Measurements from ENCODE around the gene PTPRS. TPM values are rescaled to one million over a fixed set of nuclear protein-coding genes. Genes with fewer than 3 reads are reported as not detected.

Gene PTPRS
- total RNA-seq, 1 donor from 2014 or later: 10.3 TPM

DNA sequence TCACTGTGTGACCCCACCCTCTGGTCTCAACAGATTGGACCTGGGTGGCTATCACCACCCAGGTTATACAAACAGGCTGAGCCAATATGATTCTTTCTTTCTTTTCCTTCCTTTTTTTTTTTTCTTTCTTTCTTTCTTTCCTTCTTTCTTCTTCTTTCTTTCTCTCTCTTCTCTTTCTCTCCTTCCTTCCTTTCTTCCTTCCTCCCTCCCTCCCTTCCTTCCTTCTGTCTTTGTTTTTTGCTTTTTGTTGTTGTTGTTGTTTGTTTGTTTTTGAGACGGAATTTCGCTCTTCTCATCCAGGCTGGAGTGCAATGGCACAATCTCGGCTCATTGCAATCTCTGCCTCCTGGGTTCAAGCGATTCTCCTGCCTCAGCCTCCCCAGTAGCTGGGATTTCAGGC lies 17.0 kb upstream of the PTPRS start:
- Histone ChIP-seq H3K27me3 (ENCODE audit: control insufficient read depth, insufficient read depth, low read length) (no peaks in the 10 kb centered on the region), H3K36me3 (ENCODE audit: control insufficient read depth, insufficient read depth, low read length) (no peaks in the 10 kb centered on the region), H3K4me3 (ENCODE audit: low read depth, low read length) (no peak overlapping the region)
- TF ChIP-seq, protein P1, sequence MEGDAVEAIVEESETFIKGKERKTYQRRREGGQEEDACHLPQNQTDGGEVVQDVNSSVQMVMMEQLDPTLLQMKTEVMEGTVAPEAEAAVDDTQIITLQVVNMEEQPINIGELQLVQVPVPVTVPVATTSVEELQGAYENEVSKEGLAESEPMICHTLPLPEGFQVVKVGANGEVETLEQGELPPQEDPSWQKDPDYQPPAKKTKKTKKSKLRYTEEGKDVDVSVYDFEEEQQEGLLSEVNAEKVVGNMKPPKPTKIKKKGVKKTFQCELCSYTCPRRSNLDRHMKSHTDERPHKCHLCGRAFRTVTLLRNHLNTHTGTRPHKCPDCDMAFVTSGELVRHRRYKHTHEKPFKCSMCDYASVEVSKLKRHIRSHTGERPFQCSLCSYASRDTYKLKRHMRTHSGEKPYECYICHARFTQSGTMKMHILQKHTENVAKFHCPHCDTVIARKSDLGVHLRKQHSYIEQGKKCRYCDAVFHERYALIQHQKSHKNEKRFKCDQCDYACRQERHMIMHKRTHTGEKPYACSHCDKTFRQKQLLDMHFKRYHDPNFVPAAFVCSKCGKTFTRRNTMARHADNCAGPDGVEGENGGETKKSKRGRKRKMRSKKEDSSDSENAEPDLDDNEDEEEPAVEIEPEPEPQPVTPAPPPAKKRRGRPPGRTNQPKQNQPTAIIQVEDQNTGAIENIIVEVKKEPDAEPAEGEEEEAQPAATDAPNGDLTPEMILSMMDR (IDR thresholded peaks at IDR 0.05; ENCODE audit: insufficient read depth, low read length, severe bottlenecking): no peak
- DNase-seq (ENCODE audit: low read depth): no peak
- no peak for FAIRE-seq

DNA sequence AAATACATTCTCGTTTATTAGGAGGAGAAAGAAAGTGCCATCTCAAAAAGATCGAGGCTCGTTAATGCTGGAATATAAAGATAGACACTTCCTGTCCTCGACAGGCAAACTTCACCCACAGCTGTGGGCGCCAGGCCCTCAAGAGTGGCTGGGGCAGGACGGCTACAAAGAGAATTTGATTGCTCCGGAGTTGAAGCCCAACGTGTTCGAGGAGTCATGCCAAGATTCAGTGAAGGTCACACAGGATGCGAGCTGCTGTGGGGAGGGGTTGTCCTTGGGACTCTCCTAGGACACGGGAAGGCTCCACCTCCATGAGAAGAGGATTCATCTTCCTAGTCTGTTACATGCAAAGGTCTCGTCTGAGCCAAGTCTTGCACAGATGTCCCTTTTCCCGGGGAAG lies 16.3 kb upstream of the PTPRS start:
- DNase-seq (ENCODE audit: low read depth): no peak
- FAIRE-seq: no peak

DNA sequence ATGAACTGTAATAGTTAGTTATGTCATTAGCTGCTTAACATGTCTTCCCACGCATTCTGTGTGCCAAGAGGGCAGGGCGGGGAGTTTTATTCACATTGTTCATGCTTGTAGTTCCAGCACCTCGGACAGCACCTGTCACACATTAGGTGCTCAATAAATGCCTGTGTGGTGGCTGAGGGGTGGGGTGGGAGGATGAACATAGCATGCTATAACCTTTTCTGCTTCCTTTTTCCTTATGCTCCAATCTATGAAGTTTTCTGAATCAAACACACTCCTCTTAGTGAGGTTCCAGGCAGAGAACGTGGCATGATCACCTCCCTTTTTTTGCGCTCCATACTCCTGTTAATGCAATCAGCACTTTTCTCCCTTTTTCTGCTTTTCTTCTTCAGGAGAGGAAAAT lies 15.8 kb upstream of the PTPRS start:
- H3K27me3 ChIP-seq (ENCODE audit: control insufficient read depth, insufficient read depth, low read length): no peaks in the 10 kb centered on the region
- TF ChIP-seq, protein P1 (IDR thresholded peaks at IDR 0.05; ENCODE audit: insufficient read depth, low read length, severe bottlenecking): no peak
- peak; percentile 15 for DNase-seq (ENCODE audit: low read depth)
- no peak for FAIRE-seq
- no peak overlapping the region for H3K4me3 ChIP-seq (ENCODE audit: low read depth, low read length)
- no peaks in the 10 kb centered on the region for H3K36me3 ChIP-seq (ENCODE audit: control insufficient read depth, insufficient read depth, low read length)

More for the DNA sequence above, 16.3 kb upstream of the PTPRS start:
- H3K27me3 ChIP-seq (ENCODE audit: control insufficient read depth, insufficient read depth, low read length): no peaks in the 10 kb centered on the region
- TF ChIP-seq, protein P1 (IDR thresholded peaks at IDR 0.05; ENCODE audit: insufficient read depth, low read length, severe bottlenecking): no peak
- H3K36me3 ChIP-seq (ENCODE audit: control insufficient read depth, insufficient read depth, low read length): no peaks in the 10 kb centered on the region
- H3K4me3 ChIP-seq (ENCODE audit: low read depth, low read length): no peak overlapping the region

DNA sequence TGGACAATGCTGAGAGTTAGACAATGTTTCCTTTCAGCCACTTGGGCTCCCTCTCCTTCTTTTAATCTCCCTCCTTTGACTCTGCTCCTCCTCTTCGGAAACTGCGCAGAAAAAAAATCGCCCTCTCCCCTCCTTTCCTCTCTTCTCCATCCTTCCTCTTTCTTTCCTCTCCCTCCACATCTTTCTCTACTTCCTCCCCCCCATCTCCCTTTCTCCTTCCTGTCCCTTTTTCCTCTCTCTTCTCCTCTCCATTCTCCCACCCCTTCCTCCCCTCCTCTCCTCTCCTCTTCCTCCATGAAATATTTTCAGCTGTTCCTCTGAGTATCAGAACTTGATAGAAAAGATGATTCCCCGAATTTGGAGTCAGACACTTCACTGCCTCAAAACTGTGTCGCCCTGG lies 15.1 kb upstream of the PTPRS start:
- no peaks in the 10 kb centered on the region for H3K36me3 ChIP-seq (ENCODE audit: control insufficient read depth, insufficient read depth, low read length)
- FAIRE-seq (no peak), DNase-seq (ENCODE audit: low read depth) (no peak)
- no peak overlapping the region for H3K4me3 ChIP-seq (ENCODE audit: low read depth, low read length)
- H3K27me3 ChIP-seq (ENCODE audit: control insufficient read depth, insufficient read depth, low read length): no peaks in the 10 kb centered on the region
- TF ChIP-seq, protein P1 (IDR thresholded peaks at IDR 0.05; ENCODE audit: insufficient read depth, low read length, severe bottlenecking): no peak

DNA sequence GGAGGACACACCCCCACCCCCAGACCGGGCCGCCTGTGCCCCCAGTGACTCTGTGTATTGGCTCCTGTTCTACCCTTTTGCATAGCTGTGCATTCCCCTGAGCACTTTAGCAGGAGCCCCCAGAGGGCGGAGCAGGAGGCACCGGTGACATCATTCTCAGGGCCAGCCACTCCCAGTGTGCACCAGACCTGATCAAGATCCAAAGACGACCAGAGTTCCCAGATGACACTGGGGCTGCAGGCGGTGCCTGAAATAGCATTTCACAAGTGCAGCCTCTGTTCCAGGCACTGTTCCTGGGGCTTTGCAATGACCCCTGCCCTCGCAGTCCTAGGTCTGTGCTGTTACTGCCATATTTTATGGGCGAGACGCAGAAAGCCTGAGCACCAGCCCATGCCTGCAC lies 14.5 kb upstream of the PTPRS start:
- Histone ChIP-seq H3K27me3 (ENCODE audit: control insufficient read depth, insufficient read depth, low read length) (no peaks in the 10 kb centered on the region), H3K4me3 (ENCODE audit: low read depth, low read length) (no peak overlapping the region), H3K36me3 (ENCODE audit: control insufficient read depth, insufficient read depth, low read length) (no peaks in the 10 kb centered on the region)
- TF ChIP-seq, protein P1 (IDR thresholded peaks at IDR 0.05; ENCODE audit: insufficient read depth, low read length, severe bottlenecking): no peak
- DNase-seq (ENCODE audit: low read depth) (no peak), FAIRE-seq (no peak)

DNA sequence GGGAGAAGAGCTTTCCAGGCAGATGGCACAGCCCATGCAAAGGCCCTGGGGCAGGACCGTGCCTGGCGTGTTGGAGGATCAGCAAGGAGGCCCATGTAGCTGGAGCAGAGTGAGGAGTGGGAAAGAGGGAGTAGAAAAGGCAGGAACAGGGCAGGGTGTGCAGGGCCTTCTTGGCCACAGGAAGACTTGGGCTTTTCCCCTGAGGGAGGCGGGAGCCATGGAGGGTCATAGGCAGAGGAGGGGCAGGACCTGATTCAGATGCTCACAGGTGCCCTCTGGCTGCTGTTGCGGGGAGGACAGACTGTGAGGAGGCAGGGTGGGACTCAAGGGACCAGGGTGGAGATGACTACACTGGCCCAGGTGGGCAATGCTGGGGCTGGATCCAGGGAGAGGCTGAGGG lies 13.8 kb upstream of the PTPRS start:
- Histone ChIP-seq H3K4me3 (ENCODE audit: low read depth, low read length) (no peak overlapping the region), H3K27me3 (ENCODE audit: control insufficient read depth, insufficient read depth, low read length) (no peaks in the 10 kb centered on the region), H3K36me3 (ENCODE audit: control insufficient read depth, insufficient read depth, low read length) (no peaks in the 10 kb centered on the region)
- TF ChIP-seq, protein P1 (IDR thresholded peaks at IDR 0.05; ENCODE audit: insufficient read depth, low read length, severe bottlenecking): peak; percentile 29
- FAIRE-seq: no peak
- DNase-seq (ENCODE audit: low read depth): no peak
